GM12878 (cell line): Measurements from ENCODE around the gene PPFIBP1. TPM values are rescaled to one million over a fixed set of nuclear protein-coding genes. Genes with fewer than 3 reads are reported as not detected.

Source experiments
- ATAC-seq: fragments of 200-7000 bp; cut with Tn5 transposase; 3 replicates; pipeline ENCODE4 v1.9.1; 2020; ENCODE audit warnings: mild to moderate bottlenecking, moderate library complexity
- BruUV-seq: library from RNA; stranded (reverse); fragments of 400-500 nt; replicated peaks from 2 replicates; lab custom pipeline; 2021; lab: Mats Ljungman, UMichigan
- CTCF ChIA-PET: fragments of 300-600 bp; sonication (Branson Sonifier 250); formaldehyde crosslinking; extraction: SDS; loops from one replicate; lab custom pipeline; 2021; ENCODE audit warnings: inconsistent platforms; lab: Yijun Ruan, JAX
- POLR2A ChIA-PET: fragments of 350-600 bp; formaldehyde crosslinking; extraction: SDS; loops from one replicate; lab custom pipeline; 2021; ENCODE audit warnings: inconsistent platforms; lab: Charles Lee
- RAD21 ChIA-PET: fragments of 300-600 bp; sonication (Branson Sonifier 250); formaldehyde crosslinking; loops from one replicate; lab custom pipeline; 2023; ENCODE audit warnings: antibody characterized with exemption; ENCODE audit not compliant: unreplicated experiment; lab: Charles Lee
- SMC1A ChIA-PET: fragments of 300-600 bp; sonication (Branson Sonifier 250); formaldehyde crosslinking; loops from one replicate; lab custom pipeline; 2023; ENCODE audit not compliant: unreplicated experiment, uncharacterized antibody; lab: Charles Lee
- DNase-seq: peaks from one replicate; pipeline ENCODE4 v3.0.0-alpha.2; 2011; ENCODE audit warnings: low read depth, low spot score
- FAIRE-seq: peaks from 3 replicates; lab custom pipeline; 2011; peaks lifted over from hg19 to GRCh38; lab: Jason Lieb, UNC
- H2AFZ ChIP-seq: 2 replicates; pipeline ENCODE4 v1.6.0; 2011; ENCODE audit warnings: low read depth, low read length, control low read depth; ENCODE audit not compliant: control insufficient read depth
- H3K27ac ChIP-seq: 2 replicates; pipeline ENCODE4 v1.5.1; 2011; ENCODE audit warnings: control low read depth; ENCODE audit not compliant: control insufficient read depth, insufficient read depth
- H3K27me3 ChIP-seq, 2 experiments: replicated peaks in 1 of 2; 2 replicates each; pipeline versions ENCODE4 v1.6.0 to v1.6.1; 2011; ENCODE audit warnings: low read length in 1 of 2; ENCODE audit not compliant: control insufficient read depth in 2 of 2, insufficient read depth in 2 of 2
- H3K36me3 ChIP-seq, 2 experiments: 2 replicates each; pipeline ENCODE4 v1.5.1; 2011; ENCODE audit warnings: low read length in 1 of 2; ENCODE audit not compliant: control insufficient read depth in 2 of 2, insufficient read depth in 2 of 2
- H3K4me1 ChIP-seq: 2 replicates; pipeline ENCODE4 v1.6.1; 2011; ENCODE audit warnings: mild to moderate bottlenecking, low read length, moderate library complexity, mixed read lengths; ENCODE audit not compliant: control insufficient read depth, insufficient read depth
- H3K4me2 ChIP-seq: 2 replicates; pipeline ENCODE4 v1.6.0; 2011; ENCODE audit warnings: control low read depth; ENCODE audit not compliant: control insufficient read depth, insufficient read depth
- H3K4me3 ChIP-seq: fragments of 200-600 bp; sonication (generic); 2 replicates; pipeline ENCODE4 v1.5.1; 2016
- H3K79me2 ChIP-seq: 2 replicates; pipeline ENCODE4 v1.6.0; 2011; ENCODE audit warnings: low read length; ENCODE audit not compliant: control insufficient read depth, insufficient read depth
- H3K9ac ChIP-seq: 2 replicates; pipeline ENCODE4 v1.8.0; 2011; ENCODE audit warnings: low read length, control low read depth, mixed read lengths; ENCODE audit not compliant: control insufficient read depth, insufficient read depth
- H3K9me3 ChIP-seq: replicated peaks from 3 replicates; pipeline ENCODE4 v1.5.1; 2011; ENCODE audit warnings: mild to moderate bottlenecking, low read length; ENCODE audit not compliant: control insufficient read depth, insufficient read depth
- H4K20me1 ChIP-seq: 2 replicates; pipeline ENCODE4 v1.6.0; 2011; ENCODE audit not compliant: control insufficient read depth, insufficient read depth
- CTCF ChIP-seq, 3 experiments: IDR thresholded peaks in 2 of 3; conservative IDR thresholded peaks in 1 of 3; 2 replicates each; pipeline ENCODE4 v1.5.1; 2011; ENCODE audit warnings: low read depth in 3 of 3, low read length in 3 of 3, mild to moderate bottlenecking in 3 of 3, control low read depth in 2 of 3, moderate library complexity in 2 of 3, inconsistent platforms in 1 of 3, mixed read lengths in 1 of 3; ENCODE audit not compliant: control insufficient read depth in 2 of 3, insufficient read depth in 1 of 3; ENCODE audit errors: extremely low read depth in 1 of 3
- JUND ChIP-seq: IDR thresholded peaks from 2 replicates; pipeline ENCODE4 v1.6.1; 2012; ENCODE audit warnings: low read depth, mild to moderate bottlenecking, low read length, improper control_type of control experiment, moderate library complexity
- MTA3 ChIP-seq: IDR thresholded peaks from 2 replicates; pipeline ENCODE4 v1.6.1; 2012; ENCODE audit warnings: low read length, inconsistent platforms, borderline replicate concordance
- NFIC ChIP-seq: IDR thresholded peaks from 2 replicates; pipeline ENCODE4 v1.6.1; 2012; ENCODE audit warnings: low read depth, mild to moderate bottlenecking, inconsistent platforms, low read length, moderate library complexity
- NFYA ChIP-seq: IDR thresholded peaks from 2 replicates; pipeline ENCODE4 v1.6.1; 2011; ENCODE audit warnings: low read depth, mild to moderate bottlenecking, low read length, improper control_type of control experiment, borderline replicate concordance
- SMC3 ChIP-seq: IDR thresholded peaks from 2 replicates; pipeline ENCODE4 v1.6.1; 2011; ENCODE audit warnings: low read length, improper control_type of control experiment, borderline replicate concordance
- TARDBP ChIP-seq: IDR thresholded peaks from 2 replicates; pipeline ENCODE4 v1.6.1; 2016; ENCODE audit warnings: borderline replicate concordance
- USF1 ChIP-seq: IDR thresholded peaks from 2 replicates; pipeline ENCODE4 v1.6.1; 2011; ENCODE audit warnings: borderline replicate concordance, low read depth, mild to moderate bottlenecking, moderate library complexity, mixed read lengths, low read length; ENCODE audit not compliant: insufficient read depth; ENCODE audit errors: extremely low read length
- USF2 ChIP-seq: IDR thresholded peaks from 2 replicates; pipeline ENCODE4 v1.6.1; 2011; ENCODE audit warnings: low read depth, low read length, improper control_type of control experiment, borderline replicate concordance
- ZBED1 ChIP-seq: IDR thresholded peaks from 2 replicates; pipeline ENCODE4 v1.6.1; 2016; ENCODE audit warnings: borderline replicate concordance
- ZNF24 ChIP-seq: fragments of 450-650 bp; IDR thresholded peaks from 2 replicates; pipeline ENCODE4 v1.6.1; 2017; ENCODE audit warnings: antibody characterized with exemption, mild to moderate bottlenecking
- WGBS: methylation state at CpG from one replicate; pipeline ENCODE4 v1.1.6; 2016; ENCODE audit warnings: low lambda C conversion rate; ENCODE audit not compliant: insufficient replicate concordance, insufficient coverage; ENCODE audit errors: missing lambda C conversion rate; 5-methylcytosine and 5-hydroxymethylcytosine counted together
- in situ Hi-C: fragments of 300-500 bp; cut with MboI; formaldehyde crosslinking; loops from 9 replicates; pipeline ENCODE4 v1.14.3; 2018; ENCODE audit warnings: mixed read lengths
- intact Hi-C: fragments of 100-400 bp; cut with micrococcal nuclease; formaldehyde crosslinking; loops from one replicate; pipeline ENCODE4 v1.14.2; 2022; ENCODE audit not compliant: unreplicated experiment
- polyA plus RNA-seq, 11 experiments: library from polyadenylated mRNA; depleted of rRNA in 4 of 11; unstranded in 6 of 11; stranded (reverse) in 5 of 11; fragments of >200 nt; fragmentation: Nextera tagmentation in 4 of 11; fragmentation: Illumina TruSeq in 1 of 11; extraction: Ambion mirVana in 4 of 11; extraction: Trizol in 1 of 11; gene quantifications; 1 replicate in 1 of 11; 2 replicates in 10 of 11; pipeline versions ENCODE4 v1.2.1 to v1.2.3, GENCODE V29; 2011 to 2016; ENCODE audit warnings: inconsistent platforms in 2 of 11, missing spikeins in 2 of 11, low read depth in 1 of 11
- total RNA-seq, 4 experiments: library from RNA; depleted of rRNA in 3 of 4; stranded (reverse); fragments of >200 nt in 3 of 4; fragmentation: Illumina TruSeq in 1 of 4; extraction: Trizol in 1 of 4; gene quantifications; 2 replicates each; pipeline versions ENCODE4 v1.2.1 to v1.2.3, GENCODE V29; 2013 to 2021
- TF ChIP-seq, protein P1 (sequence below): fragments of 450-650 bp; IDR thresholded peaks from 2 replicates; pipeline ENCODE4 v1.6.1; 2018; ENCODE audit warnings: mild to moderate bottlenecking, low read depth, moderate library complexity; ENCODE audit not compliant: partially characterized antibody
- TF ChIP-seq, protein P2 (sequence below): IDR thresholded peaks from 2 replicates; pipeline ENCODE4 v1.6.1; 2011; ENCODE audit warnings: low read depth, mild to moderate bottlenecking, low read length, moderate library complexity, borderline replicate concordance; ENCODE audit errors: extremely low read depth

PPFIBP1 gene
- total and polyA plus RNA-seq, 10 of the 15 experiments (the other 5 are each of a cell fraction or from before 2014, with no cell fraction given): 0.47 to 7.8 (median 3.6) TPM

DNA sequence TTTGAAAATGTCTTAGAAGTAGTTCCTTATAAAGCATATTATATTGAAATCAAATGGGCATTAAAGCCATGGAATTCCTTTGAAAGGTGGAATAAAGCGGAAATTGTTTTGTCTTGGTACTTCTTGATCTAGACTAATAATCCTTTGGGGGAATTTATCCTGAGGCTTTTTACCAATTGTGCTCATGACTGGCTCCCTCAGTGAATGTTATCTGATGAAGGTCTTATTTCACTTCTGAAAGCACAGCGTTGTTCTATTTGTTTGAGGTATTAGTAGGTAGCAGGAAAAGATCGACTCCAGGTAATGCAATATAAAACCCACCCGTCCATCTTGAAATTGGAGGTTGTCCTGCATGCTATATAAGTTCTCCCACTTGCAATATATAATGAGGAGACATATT lies 64.8 kb downstream of the PPFIBP1 start (continued):
- TF ChIP-seq TARDBP: no peak
- TF ChIP-seq CTCF (IDR thresholded peaks at IDR 0.05 in 2 of 3, conservative IDR thresholded peaks at IDR 0.05 in 1 of 3; ENCODE audit: control insufficient read depth in 2 of 3, extremely low read depth in 1 of 3, insufficient read depth in 1 of 3, low read depth in 3 of 3, low read length in 3 of 3): no peak
- TF ChIP-seq JUND: no peak

DNA sequence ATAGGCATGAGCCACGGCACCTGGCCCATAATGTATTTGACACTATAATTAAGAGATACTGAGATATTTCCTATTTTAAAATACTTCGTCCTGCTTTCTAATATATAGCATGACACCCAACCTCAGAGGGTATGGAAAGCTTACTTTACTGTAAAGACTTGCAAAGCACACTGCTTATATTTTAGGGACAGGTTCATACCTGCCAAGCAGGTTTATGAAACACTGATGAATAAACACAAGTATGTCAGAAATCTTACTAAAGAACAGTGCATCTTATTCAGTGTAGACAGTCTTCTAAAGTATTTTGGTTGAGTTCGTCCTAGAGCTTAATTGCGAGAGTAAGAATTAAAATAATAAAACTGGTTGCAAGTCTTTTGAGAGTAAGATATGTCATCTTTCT lies 65.4 kb downstream of the PPFIBP1 start:
- RAD21 ChIA-PET: no interaction called here
- no peaks in the 10 kb centered on the region for H3K9me3 ChIP-seq
- 82% methylated on average over 4 of the region's 4 CpGs for WGBS
- no TSS peak for BruUV-seq
- SMC1A ChIA-PET: interaction anchor here (1.0 kb wide), 2 partner anchors 17 to 18 kb away, joined by 3 read pairs; no protein-coding TSS in a partner anchor
- H3K27ac ChIP-seq: no peak overlapping the region
- no peak for DNase-seq
- H3K36me3 ChIP-seq: 0 out of 4 replicates have a peak, but pooled peaks cover 0 to 4% of the 10 kb centered on the region in 2 experiments
- H3K4me1 ChIP-seq: peaks cover 4% of the 10 kb centered on the region
- no peak overlapping the region for H3K4me3 ChIP-seq
- no peaks in the 10 kb centered on the region for H4K20me1 ChIP-seq
- no peaks in the 10 kb centered on the region for H3K27me3 ChIP-seq
- H3K9ac ChIP-seq: no peak overlapping the region
- POLR2A ChIA-PET: no interaction called here
- in situ Hi-C loops (no loop called here), intact Hi-C loops (no loop called here)
- ATAC-seq: no peak
- H3K4me2 ChIP-seq: no peak overlapping the region
- H3K79me2 ChIP-seq: no peaks in the 10 kb centered on the region
- no peak for FAIRE-seq
- CTCF ChIA-PET: no interaction called here
- H2AFZ ChIP-seq: no peak overlapping the region
- TF ChIP-seq NFIC (no peak), ZNF24 (no peak), MTA3 (no peak), SMC3 (no peak), USF1 (no peak), ZBED1 (no peak), NFYA (no peak), USF2 (no peak)
- TF ChIP-seq, protein P1, sequence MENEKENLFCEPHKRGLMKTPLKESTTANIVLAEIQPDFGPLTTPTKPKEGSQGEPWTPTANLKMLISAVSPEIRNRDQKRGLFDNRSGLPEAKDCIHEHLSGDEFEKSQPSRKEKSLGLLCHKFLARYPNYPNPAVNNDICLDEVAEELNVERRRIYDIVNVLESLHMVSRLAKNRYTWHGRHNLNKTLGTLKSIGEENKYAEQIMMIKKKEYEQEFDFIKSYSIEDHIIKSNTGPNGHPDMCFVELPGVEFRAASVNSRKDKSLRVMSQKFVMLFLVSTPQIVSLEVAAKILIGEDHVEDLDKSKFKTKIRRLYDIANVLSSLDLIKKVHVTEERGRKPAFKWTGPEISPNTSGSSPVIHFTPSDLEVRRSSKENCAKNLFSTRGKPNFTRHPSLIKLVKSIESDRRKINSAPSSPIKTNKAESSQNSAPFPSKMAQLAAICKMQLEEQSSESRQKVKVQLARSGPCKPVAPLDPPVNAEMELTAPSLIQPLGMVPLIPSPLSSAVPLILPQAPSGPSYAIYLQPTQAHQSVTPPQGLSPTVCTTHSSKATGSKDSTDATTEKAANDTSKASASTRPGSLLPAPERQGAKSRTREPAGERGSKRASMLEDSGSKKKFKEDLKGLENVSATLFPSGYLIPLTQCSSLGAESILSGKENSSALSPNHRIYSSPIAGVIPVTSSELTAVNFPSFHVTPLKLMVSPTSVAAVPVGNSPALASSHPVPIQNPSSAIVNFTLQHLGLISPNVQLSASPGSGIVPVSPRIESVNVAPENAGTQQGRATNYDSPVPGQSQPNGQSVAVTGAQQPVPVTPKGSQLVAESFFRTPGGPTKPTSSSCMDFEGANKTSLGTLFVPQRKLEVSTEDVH: no peak
- TF ChIP-seq, protein P2, sequence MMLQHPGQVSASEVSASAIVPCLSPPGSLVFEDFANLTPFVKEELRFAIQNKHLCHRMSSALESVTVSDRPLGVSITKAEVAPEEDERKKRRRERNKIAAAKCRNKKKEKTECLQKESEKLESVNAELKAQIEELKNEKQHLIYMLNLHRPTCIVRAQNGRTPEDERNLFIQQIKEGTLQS: no peak
